ENCODE data around the gene FER1L5. TPM values are rescaled to one million over a fixed set of nuclear protein-coding genes. Genes with fewer than 3 reads are reported as not detected.

The FER1L5 gene
- total RNA-seq, 1 donor from 2014 or later = 1.0 TPM

- no peaks in the 10 kb centered on the region for H3K27me3 Mint-ChIP-seq (ENCODE audit: unreplicated experiment)
- DNase-seq (ENCODE audit: low spot score) = no peak
- H3K4me1 Mint-ChIP-seq (ENCODE audit: unreplicated experiment) = peaks cover 8% of the 10 kb centered on the region
- no peaks in the 10 kb centered on the region for H3K36me3 Mint-ChIP-seq (ENCODE audit: low read depth, unreplicated experiment)
- H3K4me3 Mint-ChIP-seq (ENCODE audit: unreplicated experiment) = no peak overlapping the region
- TF ChIP-seq, protein P1, sequence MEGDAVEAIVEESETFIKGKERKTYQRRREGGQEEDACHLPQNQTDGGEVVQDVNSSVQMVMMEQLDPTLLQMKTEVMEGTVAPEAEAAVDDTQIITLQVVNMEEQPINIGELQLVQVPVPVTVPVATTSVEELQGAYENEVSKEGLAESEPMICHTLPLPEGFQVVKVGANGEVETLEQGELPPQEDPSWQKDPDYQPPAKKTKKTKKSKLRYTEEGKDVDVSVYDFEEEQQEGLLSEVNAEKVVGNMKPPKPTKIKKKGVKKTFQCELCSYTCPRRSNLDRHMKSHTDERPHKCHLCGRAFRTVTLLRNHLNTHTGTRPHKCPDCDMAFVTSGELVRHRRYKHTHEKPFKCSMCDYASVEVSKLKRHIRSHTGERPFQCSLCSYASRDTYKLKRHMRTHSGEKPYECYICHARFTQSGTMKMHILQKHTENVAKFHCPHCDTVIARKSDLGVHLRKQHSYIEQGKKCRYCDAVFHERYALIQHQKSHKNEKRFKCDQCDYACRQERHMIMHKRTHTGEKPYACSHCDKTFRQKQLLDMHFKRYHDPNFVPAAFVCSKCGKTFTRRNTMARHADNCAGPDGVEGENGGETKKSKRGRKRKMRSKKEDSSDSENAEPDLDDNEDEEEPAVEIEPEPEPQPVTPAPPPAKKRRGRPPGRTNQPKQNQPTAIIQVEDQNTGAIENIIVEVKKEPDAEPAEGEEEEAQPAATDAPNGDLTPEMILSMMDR (IDR thresholded peaks at IDR 0.05; ENCODE audit: unreplicated experiment) = no peak
- H3K27ac Mint-ChIP-seq (ENCODE audit: unreplicated experiment) = no peak overlapping the region
- no peaks in the 10 kb centered on the region for H3K9me3 Mint-ChIP-seq (ENCODE audit: unreplicated experiment)
These were observed 14.0 kb downstream of the FER1L5 start for GRCh38 chr2:96656540-96656939.

DNA sequence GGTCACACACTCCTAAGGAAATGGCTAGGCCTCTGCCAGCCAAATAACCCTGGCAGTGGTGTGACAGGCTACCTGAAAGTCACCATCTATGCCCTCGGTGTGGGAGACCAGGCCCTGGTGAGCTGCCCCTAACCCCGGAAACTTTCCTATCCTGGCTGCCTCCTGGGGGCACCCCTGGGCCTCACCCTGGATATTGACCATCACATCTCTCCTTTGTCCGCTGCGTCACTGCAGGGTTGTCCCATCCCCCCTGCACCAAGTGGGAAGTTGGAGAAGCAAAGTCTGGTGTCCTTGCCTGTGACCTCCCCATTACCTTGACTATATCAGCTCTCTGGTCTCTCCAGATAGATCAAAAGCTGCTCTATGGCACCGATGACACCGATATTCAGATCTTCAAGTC lies 18.8 kb downstream of the FER1L5 start:
- DNase-seq (ENCODE audit: low spot score) = no peak
- H3K27me3 Mint-ChIP-seq (ENCODE audit: unreplicated experiment) = peaks cover 2% of the 10 kb centered on the region
- H3K36me3 Mint-ChIP-seq (ENCODE audit: low read depth, unreplicated experiment) = peaks cover 4% of the 10 kb centered on the region
- H3K4me3 Mint-ChIP-seq (ENCODE audit: unreplicated experiment) = no peak overlapping the region
- no peaks in the 10 kb centered on the region for H3K9me3 Mint-ChIP-seq (ENCODE audit: unreplicated experiment)
- TF ChIP-seq, protein P1 (IDR thresholded peaks at IDR 0.05; ENCODE audit: unreplicated experiment) = no peak
- peak overlapping the region; percentile 57 for H3K27ac Mint-ChIP-seq (ENCODE audit: unreplicated experiment)
- H3K4me1 Mint-ChIP-seq (ENCODE audit: unreplicated experiment) = peaks cover 7% of the 10 kb centered on the region

- H3K27ac Mint-ChIP-seq (ENCODE audit: unreplicated experiment) = no peak overlapping the region
- H3K27me3 Mint-ChIP-seq (ENCODE audit: unreplicated experiment) = peaks cover 2% of the 10 kb centered on the region
- H3K4me3 Mint-ChIP-seq (ENCODE audit: unreplicated experiment) = no peak overlapping the region
- H3K9me3 Mint-ChIP-seq (ENCODE audit: unreplicated experiment) = no peaks in the 10 kb centered on the region
- H3K36me3 Mint-ChIP-seq (ENCODE audit: low read depth, unreplicated experiment) = peaks cover 4% of the 10 kb centered on the region
- DNase-seq (ENCODE audit: low spot score) = no peak
- H3K4me1 Mint-ChIP-seq (ENCODE audit: unreplicated experiment) = peaks cover 7% of the 10 kb centered on the region
- TF ChIP-seq, protein P1 (IDR thresholded peaks at IDR 0.05; ENCODE audit: unreplicated experiment) = no peak
These were observed 19.8 kb downstream of the FER1L5 start for GRCh38 chr2:96662360-96662759.

DNA sequence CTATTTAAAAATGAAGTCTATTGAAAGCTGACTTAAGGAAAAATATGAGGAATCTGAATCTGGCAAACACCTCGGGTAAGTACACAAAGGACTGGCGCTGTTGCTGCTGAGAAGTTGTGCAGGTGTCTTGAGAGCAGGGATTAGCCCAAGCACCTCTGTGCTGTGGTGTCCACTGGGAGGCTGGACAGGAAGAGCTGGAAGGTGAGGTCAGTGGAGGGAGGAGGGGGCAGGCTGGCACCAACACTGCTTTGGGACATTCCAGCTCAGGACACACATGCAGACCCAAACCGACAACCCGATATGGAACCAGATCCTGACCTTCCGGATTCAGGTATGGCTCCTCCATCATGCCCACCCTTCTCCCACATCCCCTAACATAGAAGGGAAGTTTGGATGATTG lies 20.6 kb downstream of the FER1L5 start:
- TF ChIP-seq, protein P1 (IDR thresholded peaks at IDR 0.05; ENCODE audit: unreplicated experiment) = no peak
- H3K4me1 Mint-ChIP-seq (ENCODE audit: unreplicated experiment) = peaks cover 7% of the 10 kb centered on the region
- H3K27ac Mint-ChIP-seq (ENCODE audit: unreplicated experiment) = no peak overlapping the region
- no peak overlapping the region for H3K4me3 Mint-ChIP-seq (ENCODE audit: unreplicated experiment)
- H3K27me3 Mint-ChIP-seq (ENCODE audit: unreplicated experiment) = peaks cover 2% of the 10 kb centered on the region
- DNase-seq (ENCODE audit: low spot score) = no peak
- peaks cover 4% of the 10 kb centered on the region for H3K36me3 Mint-ChIP-seq (ENCODE audit: low read depth, unreplicated experiment)
- no peaks in the 10 kb centered on the region for H3K9me3 Mint-ChIP-seq (ENCODE audit: unreplicated experiment)

DNA sequence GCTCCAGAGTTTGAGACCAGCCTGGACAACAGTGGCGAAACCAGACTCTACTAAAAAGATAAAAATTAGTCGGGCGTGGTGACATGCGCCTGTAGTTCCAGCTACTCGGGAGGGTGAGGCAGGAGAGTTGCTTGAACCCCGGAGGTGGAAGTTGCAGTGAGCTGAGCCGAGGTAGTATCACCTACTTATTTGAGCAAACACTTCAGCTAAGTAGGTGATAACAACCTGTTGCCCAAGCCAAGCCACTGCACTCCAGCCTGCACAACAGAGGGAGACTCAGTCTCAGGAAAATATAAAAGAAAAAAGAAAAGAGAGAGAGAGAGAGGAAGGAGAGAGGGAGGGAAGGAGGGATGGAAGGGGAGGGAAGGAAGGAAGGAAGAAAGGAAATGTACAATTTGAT lies 21.3 kb downstream of the FER1L5 start:
- peaks cover 13% of the 10 kb centered on the region for H3K4me1 Mint-ChIP-seq (ENCODE audit: unreplicated experiment)
- TF ChIP-seq, protein P1 (IDR thresholded peaks at IDR 0.05; ENCODE audit: unreplicated experiment) = no peak
- H3K36me3 Mint-ChIP-seq (ENCODE audit: low read depth, unreplicated experiment) = peaks cover 8% of the 10 kb centered on the region

More for the DNA sequence above, 21.3 kb downstream of the FER1L5 start:
- peaks cover 5% of the 10 kb centered on the region for H3K27me3 Mint-ChIP-seq (ENCODE audit: unreplicated experiment)
- H3K4me3 Mint-ChIP-seq (ENCODE audit: unreplicated experiment) = no peak overlapping the region
- no peak overlapping the region for H3K27ac Mint-ChIP-seq (ENCODE audit: unreplicated experiment)
- DNase-seq (ENCODE audit: low spot score) = no peak
- H3K9me3 Mint-ChIP-seq (ENCODE audit: unreplicated experiment) = no peaks in the 10 kb centered on the region
